ENCODE data around the gene INAFM1. TPM values are rescaled to one million over a fixed set of nuclear protein-coding genes. Genes with fewer than 3 reads are reported as not detected.

Gene INAFM1
- total and polyA plus RNA-seq, 2 donors (not counting 1 experiment from before 2014, with no cell fraction given): 6.6 to 13.6 TPM

DNA sequence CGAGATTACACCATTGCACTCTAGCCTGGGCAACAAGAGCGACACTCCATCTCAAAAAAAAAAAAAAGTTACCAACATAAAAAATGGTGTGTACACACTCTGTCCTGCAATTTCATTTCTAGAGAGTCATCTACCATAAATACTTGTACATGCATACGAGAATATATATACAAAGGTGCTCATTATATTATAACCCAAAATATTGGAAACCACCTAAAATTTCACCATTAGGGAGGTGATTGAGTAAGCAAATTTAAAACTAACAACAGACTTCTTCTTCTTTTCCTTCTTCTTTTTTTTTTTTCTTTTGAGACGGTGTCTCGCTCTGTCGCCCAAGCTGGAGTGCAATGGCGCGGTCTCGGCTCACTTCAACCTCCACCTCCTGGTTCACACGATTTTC lies 27.6 kb downstream of the INAFM1 start:
- Mint-ChIP-seq H3K27ac (no peak overlapping the region), H3K9me3 (ENCODE audit: insufficient read depth) (no peaks in the 10 kb centered on the region), H3K4me1 (peaks cover 21% of the 10 kb centered on the region), H3K4me3 (no peak overlapping the region), H3K27me3 (peaks cover 13% of the 10 kb centered on the region)
- Histone ChIP-seq H3K4me1 (ENCODE audit: control insufficient read depth in 2 of 2, insufficient read depth in 2 of 2, low read length in 2 of 2) (peaks cover 15 to 24% of the 10 kb centered on the region in 2 donors), H3K9ac (ENCODE audit: low read length) (no peak overlapping the region), H3K27me3 (replicated peaks in 1 of 4; ENCODE audit: control extremely low read depth in 1 of 4, control insufficient read depth in 3 of 4, insufficient read depth in 4 of 4, low read length in 3 of 4) (peaks cover 0 to 20% (median 3%) of the 10 kb centered on the region in 4 experiments), H4K20me1 (ENCODE audit: control insufficient read depth, insufficient read depth, low read length, poor library complexity, severe bottlenecking) (no peaks in the 10 kb centered on the region), H3K4me2 (replicated peaks; ENCODE audit: low read depth, low read length, poor library complexity, severe bottlenecking) (no peak overlapping the region), H2AFZ (ENCODE audit: insufficient read depth, low read depth, low read length, poor library complexity, severe bottlenecking) (no peak overlapping the region), H3K4me3 (ENCODE audit: control extremely low read depth in 1 of 5, extremely low read depth in 1 of 5, insufficient read depth in 1 of 5, low read depth in 2 of 5, low read length in 4 of 5) (no peak overlapping the region), H3K79me2 (ENCODE audit: control insufficient read depth, insufficient read depth, low read length) (no peaks in the 10 kb centered on the region), H3K36me3 (replicated peaks in 1 of 2; ENCODE audit: control extremely low read depth in 1 of 2, control insufficient read depth in 1 of 2, extremely low read depth in 1 of 2, insufficient read depth in 2 of 2, low read length in 1 of 2) (no peaks in the 10 kb centered on the region), H3K27ac (ENCODE audit: low read length in 2 of 2) (no peak overlapping the region), H3K9me3 (ENCODE audit: control extremely low read depth in 1 of 3, control insufficient read depth in 2 of 3, insufficient read depth in 1 of 3, low read length in 2 of 3) (peaks cover 0 to 12% (median 0%) of the 10 kb centered on the region in 3 donors)
- no CpG with 5 or more reads among the region's 10 CpGs for WGBS (ENCODE audit: insufficient coverage)
- ChIA-PET POLR2A (no interaction called here), CTCF (interaction anchor here (0.7 to 1.2 kb wide), 2 partner anchors 8 to 152 kb away, joined by 3 to 4 read pairs; no protein-coding TSS in a partner anchor)
- ATAC-seq (ENCODE audit: low read depth) (peak; percentile 21), DNase-seq (peak; percentile 47)
- TF ChIP-seq CTCF (IDR thresholded peaks at IDR 0.05): no peak
- no peak for TF ChIP-seq EZH2 (IDR thresholded peaks at IDR 0.05; ENCODE audit: borderline replicate concordance, insufficient read depth, low read depth, low read length, poor library complexity, severe bottlenecking)
- intact Hi-C loops (cut with micrococcal nuclease): no loop called here

DNA sequence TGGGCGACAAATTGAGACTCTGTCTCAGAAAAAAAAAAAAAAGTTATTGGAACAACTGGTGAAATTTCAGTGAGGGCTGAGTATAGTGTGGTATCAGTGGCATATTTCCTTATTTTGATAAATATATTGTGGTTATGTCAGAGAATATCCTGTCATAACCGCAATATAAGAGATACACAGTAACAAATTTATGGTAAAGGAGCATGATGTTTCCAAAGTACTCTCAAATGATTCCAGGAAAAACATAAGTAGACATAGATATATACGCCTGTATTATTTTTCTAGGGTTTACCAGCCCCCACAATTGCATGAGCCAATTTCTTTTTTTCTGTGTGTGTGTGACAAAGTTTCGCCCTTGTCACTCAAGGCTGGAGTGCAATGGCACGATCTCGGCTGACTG lies 29.3 kb downstream of the INAFM1 start:
- ChIA-PET POLR2A (interaction anchor here (0.6 kb wide), 1 partner anchor 9 kb away, joined by 3 read pairs; no protein-coding TSS in a partner anchor), CTCF (interaction anchor here (0.8 to 3.1 kb wide), 5 partner anchors 17 to 291 kb away, joined by 3 to 19 read pairs (median 4); no protein-coding TSS in a partner anchor)
- Mint-ChIP-seq H3K4me3 (no peak overlapping the region), H3K4me1 (peaks cover 21% of the 10 kb centered on the region), H3K27ac (no peak overlapping the region), H3K27me3 (peaks cover 13% of the 10 kb centered on the region), H3K9me3 (ENCODE audit: insufficient read depth) (no peaks in the 10 kb centered on the region)
- Histone ChIP-seq H3K4me3 (ENCODE audit: control extremely low read depth in 1 of 5, extremely low read depth in 1 of 5, insufficient read depth in 1 of 5, low read depth in 2 of 5, low read length in 4 of 5) (no peak overlapping the region), H3K9me3 (ENCODE audit: control extremely low read depth in 1 of 3, control insufficient read depth in 2 of 3, insufficient read depth in 1 of 3, low read length in 2 of 3) (peaks cover 0 to 12% (median 0%) of the 10 kb centered on the region in 3 donors), H3K4me2 (replicated peaks; ENCODE audit: low read depth, low read length, poor library complexity, severe bottlenecking) (no peak overlapping the region), H4K20me1 (ENCODE audit: control insufficient read depth, insufficient read depth, low read length, poor library complexity, severe bottlenecking) (no peaks in the 10 kb centered on the region), H3K27me3 (replicated peaks in 1 of 4; ENCODE audit: control extremely low read depth in 1 of 4, control insufficient read depth in 3 of 4, insufficient read depth in 4 of 4, low read length in 3 of 4) (peaks cover 0 to 20% (median 3%) of the 10 kb centered on the region in 4 experiments), H3K36me3 (replicated peaks in 1 of 2; ENCODE audit: control extremely low read depth in 1 of 2, control insufficient read depth in 1 of 2, extremely low read depth in 1 of 2, insufficient read depth in 2 of 2, low read length in 1 of 2) (no peaks in the 10 kb centered on the region), H3K79me2 (ENCODE audit: control insufficient read depth, insufficient read depth, low read length) (no peaks in the 10 kb centered on the region), H3K4me1 (ENCODE audit: control insufficient read depth in 2 of 2, insufficient read depth in 2 of 2, low read length in 2 of 2) (peaks cover 15 to 24% of the 10 kb centered on the region in 2 donors), H3K27ac (ENCODE audit: low read length in 2 of 2) (no peak overlapping the region), H3K9ac (ENCODE audit: low read length) (no peak overlapping the region), H2AFZ (ENCODE audit: insufficient read depth, low read depth, low read length, poor library complexity, severe bottlenecking) (no peak overlapping the region)
- 13% methylated on average over 1 of the region's 6 CpGs for WGBS (ENCODE audit: insufficient coverage)
- no peak for DNase-seq
- intact Hi-C loops (cut with micrococcal nuclease): no loop called here
- ATAC-seq (ENCODE audit: low read depth): no peak
- no peak for TF ChIP-seq EZH2 (IDR thresholded peaks at IDR 0.05; ENCODE audit: borderline replicate concordance, insufficient read depth, low read depth, low read length, poor library complexity, severe bottlenecking)
- no peak for TF ChIP-seq CTCF (IDR thresholded peaks at IDR 0.05)

Measured in B cell (primary cell).